ENCODE data around the gene RPL35A. TPM values are rescaled to one million over a fixed set of nuclear protein-coding genes. Genes with fewer than 3 reads are reported as not detected.

The RPL35A gene
- total RNA-seq, 1 donor from 2014 or later: 371 TPM

DNA sequence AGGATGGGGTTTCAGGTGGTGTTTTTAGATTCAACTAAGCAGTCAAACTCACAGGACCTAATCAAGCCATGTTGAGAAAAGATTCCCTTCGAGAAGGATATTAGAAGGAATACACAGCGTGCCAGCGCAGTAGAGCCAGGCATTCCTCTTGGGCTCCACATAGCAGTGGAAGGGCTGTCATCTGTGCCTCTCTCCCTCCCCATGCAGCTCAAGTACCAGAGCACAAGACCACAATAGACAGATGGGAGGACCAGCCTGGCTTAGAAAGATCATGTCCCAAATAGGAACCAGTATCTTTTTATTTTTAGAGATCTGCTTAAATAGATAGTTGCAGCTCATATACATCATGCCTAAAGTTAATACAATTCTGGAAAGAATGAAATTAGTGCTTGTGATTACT, 47.9 kb downstream of the RPL35A start:
- Histone ChIP-seq H3K36me3 (no peaks in the 10 kb centered on the region), H3K27ac (no peak overlapping the region), H3K4me1 (no peaks in the 10 kb centered on the region), H3K4me3 (no peak overlapping the region), H3K27me3 (no peaks in the 10 kb centered on the region), H3K9me3 (no peaks in the 10 kb centered on the region)
- TF ChIP-seq, protein P1, sequence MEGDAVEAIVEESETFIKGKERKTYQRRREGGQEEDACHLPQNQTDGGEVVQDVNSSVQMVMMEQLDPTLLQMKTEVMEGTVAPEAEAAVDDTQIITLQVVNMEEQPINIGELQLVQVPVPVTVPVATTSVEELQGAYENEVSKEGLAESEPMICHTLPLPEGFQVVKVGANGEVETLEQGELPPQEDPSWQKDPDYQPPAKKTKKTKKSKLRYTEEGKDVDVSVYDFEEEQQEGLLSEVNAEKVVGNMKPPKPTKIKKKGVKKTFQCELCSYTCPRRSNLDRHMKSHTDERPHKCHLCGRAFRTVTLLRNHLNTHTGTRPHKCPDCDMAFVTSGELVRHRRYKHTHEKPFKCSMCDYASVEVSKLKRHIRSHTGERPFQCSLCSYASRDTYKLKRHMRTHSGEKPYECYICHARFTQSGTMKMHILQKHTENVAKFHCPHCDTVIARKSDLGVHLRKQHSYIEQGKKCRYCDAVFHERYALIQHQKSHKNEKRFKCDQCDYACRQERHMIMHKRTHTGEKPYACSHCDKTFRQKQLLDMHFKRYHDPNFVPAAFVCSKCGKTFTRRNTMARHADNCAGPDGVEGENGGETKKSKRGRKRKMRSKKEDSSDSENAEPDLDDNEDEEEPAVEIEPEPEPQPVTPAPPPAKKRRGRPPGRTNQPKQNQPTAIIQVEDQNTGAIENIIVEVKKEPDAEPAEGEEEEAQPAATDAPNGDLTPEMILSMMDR (IDR thresholded peaks at IDR 0.05): no peak
- TF ChIP-seq POLR2AphosphoS5 (IDR thresholded peaks at IDR 0.05; ENCODE audit: insufficient read depth in 1 of 2, low read depth in 1 of 2): no peak
- no peak for TF ChIP-seq POLR2A (IDR thresholded peaks at IDR 0.05)
- intact Hi-C loops (cut with DNase I): no loop called here
- no peak for DNase-seq (ENCODE audit: extremely low spot score in 2 of 2)

Small RNAs within 50 kb of the gene (small RNA-seq; reads per million reads assigned to genes)
- gene RNU6-621P: not detected

Other genes starting within 250 kb of the RPL35A start
- 48.6 TPM for gene RUBCN, start 213.3 kb upstream of the RPL35A start, total RNA-seq
- 44.0 TPM for gene FYTTD1, start 200.3 kb upstream of the RPL35A start, total RNA-seq
- gene LRCH3, start 158.9 kb upstream of the RPL35A start, total RNA-seq: 99.0 TPM
- 18.9 TPM for gene LMLN, start 10.0 kb downstream of the RPL35A start, total RNA-seq